Amygdala (tissue), 56 donors: ENCODE measurements around the gene FLT4.
A peak's percentile ranks its signal among the peaks of the same experiment; 100 is the strongest.
"Not testable (repeated sequence)": the region's sequence is repeated elsewhere in the genome, so short reads cannot be mapped to it uniquely, and the experiment has no call there.

Experiments
- DNase-seq, 56 donors: peaks; one replicate each; lab custom pipeline; 2025; lab: John Stamatoyannopoulos, UW

The FLT4 gene

DNA sequence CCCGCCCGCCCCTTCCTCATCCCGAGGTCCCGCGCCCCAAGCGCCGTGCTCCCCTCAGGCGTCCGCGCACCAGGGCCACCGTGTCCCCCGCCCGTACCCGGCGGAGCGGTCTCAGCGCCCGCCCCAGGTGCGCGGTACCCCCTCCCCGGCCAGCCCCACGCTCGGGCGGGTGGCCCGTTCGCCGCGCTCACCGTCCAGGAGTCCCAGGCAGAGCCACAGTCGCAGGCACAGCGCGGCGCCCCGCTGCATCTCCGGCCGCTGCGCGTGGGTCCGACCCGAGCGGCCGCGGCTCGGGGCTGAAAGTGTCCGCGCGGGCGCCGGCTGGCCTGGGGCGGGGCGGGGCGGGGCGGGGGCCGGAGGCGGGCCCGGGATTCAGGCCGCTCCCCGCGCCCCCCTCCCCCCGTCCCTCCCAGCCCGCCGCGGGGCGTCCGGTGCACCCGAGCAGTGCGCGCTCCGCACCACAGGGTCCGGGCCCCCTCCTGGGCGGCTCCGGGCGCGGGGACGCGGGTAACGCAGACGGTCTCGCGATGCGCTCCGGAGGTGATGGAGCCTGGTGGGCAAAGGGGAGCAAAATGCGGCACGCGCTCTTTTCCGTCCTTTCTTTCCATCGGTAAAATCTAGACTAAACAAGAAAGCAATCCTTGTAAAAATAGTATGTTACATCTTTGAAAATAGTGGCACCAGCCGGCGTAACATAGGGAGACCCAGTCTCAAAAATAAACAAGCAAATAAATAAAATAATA, at the start of gene FLT4:
FLT4 (minus strand) TSS at position 304 of the 743 bp plus-strand sequence; CDS start at position 249, 55 bp downstream.
- DNase-seq, result no peak

DNA sequence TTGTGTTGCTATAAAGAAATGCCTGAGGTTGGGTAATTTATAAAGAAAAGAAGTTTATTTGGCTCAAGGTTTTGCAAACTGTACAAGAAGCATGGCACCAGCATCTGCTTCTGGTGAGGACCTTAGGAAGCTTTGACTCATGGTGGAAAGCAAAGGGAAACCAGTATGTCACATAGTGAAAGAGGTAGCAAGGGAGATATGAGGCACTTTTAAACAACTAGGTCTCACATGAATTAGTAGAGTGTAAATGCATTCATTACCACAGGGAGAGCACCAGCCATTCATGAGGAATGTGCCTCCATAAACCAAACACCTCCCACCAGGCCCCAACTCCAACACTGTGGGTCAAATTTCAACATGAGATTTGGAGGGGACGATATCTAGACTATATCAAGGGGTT, 49.6 kb upstream of the FLT4 start:
- DNase-seq, result no peak

DNA sequence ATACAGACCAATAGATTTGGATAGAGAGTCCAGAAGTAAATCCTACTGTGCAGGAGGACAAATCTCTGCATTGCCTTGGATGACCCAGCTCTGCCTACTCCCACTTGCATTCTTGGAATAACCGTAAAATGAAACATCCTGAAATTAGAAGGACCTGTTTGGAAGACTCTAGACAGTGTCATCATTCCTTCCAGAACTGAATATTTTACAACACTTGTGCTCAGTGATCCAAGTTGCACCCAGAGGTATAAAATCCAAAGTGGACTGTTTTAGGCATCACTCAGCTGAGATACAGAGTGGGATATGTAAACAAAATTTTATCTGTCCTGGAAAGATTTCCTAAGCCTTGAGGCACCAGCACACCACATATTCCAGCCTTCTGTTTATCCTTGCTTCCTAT, 46.7 kb upstream of the FLT4 start:
- DNase-seq, result no peak

DNA sequence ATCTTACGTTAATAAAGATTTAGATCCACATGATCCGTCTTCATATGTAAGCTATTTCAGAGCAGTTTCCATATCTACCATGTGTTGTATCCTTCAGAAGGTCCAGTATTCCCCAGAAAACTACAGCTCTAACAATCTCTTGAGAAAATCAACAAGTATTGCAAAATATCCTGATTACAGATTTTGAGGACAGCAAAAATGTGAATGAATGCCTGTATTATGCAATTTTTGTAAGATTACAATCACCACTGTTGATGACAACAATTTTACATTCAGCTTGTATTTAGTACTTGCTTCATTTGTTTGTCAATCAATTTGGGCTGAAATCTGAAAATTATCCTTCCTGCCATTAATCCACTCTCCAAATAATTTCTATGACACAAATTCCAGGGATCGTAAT, 43.0 kb upstream of the FLT4 start:
- no peak for DNase-seq

DNA sequence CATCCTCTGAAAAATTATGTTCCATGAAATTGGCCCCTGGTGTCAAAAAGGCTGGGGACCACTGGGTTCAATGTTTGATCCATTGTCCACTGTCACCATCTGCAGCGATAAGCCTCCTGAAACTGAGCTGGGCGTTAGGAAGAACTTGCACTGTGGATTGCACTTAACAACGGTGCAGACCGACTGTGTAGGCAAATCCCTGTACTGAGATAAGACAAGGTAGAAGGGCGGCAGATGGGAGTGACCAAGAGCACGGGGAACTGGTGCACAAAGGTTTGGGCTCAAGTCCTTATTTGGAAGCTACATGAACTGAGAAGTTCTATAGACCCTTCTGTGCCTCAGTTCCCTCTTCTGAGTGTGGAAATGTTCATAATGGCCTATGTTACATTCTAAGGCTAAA, 41.6 kb upstream of the FLT4 start:
- no peak for DNase-seq

DNA sequence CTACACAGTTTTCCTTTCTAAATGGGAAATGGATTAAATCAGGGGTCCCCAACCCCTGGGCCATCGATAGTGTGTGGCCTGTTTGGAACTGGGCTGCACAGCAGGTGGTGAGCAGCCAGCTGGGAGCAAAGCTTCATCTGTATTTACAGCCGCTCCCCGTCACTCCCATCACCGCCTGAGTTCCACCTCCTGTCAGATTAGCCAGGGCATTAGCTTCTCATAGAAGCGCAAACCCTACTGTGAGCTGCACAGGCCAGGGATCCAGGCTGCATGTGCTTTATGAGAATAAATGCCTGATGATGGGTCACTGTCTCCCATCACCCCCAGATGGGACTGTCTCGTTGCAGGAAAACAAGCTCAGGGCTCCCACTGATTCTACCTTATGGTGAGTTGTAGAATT, 41.2 kb upstream of the FLT4 start:
- DNase-seq, result no peak

DNA sequence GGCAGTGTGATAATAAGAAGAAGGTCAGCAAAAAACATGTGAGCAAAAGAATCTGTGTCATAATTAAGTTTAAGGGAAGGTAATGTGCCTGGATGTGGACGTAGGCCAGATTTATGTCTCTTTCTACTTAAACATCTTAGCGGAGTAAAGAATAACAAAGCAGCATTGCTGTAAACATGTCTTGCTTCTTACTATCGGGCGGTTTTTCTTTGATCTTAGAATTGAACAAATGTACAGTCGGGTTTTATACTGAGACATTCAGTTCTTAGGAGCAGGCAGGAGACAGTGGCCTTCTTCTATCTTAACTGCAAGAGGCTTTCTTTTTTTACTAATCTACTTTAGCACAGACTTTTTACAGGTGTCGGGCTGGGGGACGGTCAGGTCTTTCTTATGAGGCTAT, 40.4 kb upstream of the FLT4 start:
- DNase-seq, result no peak

DNA sequence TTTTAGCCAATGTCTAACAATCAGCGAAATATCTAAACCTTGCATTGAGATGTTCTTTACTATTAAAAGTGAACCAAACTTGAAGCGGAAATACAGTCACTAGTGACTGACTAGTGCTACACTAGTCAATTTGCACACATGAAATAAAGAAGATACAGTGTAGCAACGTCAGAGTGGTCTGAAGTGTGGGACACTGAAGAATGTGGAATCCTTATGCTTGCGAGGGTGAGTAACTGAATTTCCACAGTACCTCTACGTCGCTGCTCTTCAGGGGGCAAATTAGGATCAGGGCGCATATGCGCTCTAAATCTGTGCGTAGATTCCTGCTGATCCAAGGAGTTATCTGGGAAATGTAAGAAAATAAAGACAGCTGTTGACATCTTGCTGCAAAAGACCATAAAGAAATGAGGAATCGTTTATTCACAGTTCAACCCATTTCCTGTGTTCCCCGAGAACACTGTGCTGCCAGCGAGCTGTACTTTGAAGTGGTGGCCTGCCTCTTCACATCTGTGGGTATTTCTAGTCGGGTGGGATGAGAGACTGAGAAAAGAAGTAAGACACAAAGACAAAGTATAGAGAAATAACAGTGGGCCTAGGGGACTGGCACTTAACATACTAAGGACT, 39.8 kb upstream of the FLT4 start:
- DNase-seq, result no peak

DNA sequence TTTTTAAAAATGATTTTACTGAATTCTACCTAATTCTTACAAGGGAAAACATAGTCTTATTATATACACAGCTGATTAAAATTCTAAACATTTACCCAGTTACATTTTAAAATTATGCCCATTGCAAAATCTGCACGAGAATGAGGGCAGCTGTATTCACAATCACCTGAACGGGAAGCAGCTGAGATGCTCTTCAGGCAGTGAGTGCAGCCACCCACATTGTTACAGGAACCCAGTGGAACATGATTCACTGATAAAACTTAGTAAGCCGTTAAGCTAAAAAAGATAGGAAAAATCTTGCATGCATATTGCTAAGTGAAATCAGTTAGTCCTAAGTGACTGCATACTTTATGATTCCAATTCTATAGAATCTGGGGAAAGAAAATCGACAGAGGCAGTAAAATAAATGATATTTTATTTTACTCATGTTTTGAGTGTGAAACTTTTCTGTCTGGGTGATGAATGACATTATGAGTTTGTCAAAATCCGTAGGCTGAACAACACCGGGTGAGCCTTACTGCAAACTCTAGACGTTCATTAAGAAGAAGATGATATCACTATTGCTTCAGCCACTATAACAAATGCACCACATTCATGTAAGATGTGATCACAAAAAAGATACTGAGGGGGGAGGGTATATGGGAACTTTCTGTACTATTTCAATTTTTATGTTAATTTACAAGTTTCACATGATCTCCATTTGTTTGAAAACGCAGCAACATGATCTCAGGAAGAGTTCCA, 39.1 kb upstream of the FLT4 start:
- no peak for DNase-seq

DNA sequence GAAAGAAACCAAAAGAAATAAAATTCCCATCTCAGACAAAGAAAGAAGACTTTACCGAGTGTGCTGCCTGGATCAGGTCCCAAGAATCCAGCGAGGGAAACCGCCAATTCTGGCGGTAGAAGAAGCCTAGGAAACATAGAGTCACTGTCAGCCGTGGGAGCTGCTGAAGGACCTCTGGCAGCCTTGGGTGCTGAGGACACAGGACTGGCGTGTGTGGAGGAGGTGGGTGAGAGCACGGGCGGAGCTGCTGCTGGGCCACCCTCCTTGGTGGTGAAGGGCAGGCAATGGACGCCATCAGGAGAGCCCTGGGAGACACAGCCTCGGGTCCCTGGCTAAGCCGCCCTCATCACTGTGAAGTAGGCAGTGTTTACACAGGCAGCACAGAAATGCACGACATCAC, 37.4 kb upstream of the FLT4 start:
- DNase-seq, result not testable (repeated sequence)

DNA sequence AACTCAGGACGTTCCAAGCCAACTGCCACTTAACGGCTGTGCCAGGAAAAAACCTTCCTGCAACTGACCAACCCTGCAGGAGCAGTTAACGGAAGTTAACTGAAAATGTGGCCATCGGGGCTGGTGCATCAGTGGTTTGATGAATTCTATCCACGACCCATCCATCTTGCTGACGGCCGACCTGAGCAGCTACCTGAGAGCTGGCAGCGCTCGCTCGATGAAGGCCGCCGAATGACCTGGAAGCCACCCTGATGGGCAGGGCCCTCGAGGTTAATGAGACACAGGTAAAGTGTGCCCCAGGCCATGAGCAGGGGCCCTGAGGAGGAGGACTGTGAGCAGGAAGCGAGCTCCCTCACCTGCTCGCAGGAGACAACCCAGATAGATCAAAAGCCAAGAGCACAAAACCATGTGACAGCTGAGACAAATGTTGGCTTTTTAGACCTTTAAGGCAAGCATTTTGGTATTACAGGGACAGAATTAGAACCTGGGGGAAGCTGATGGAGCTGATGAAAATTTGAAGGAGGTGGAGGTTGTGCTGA, 35.3 kb upstream of the FLT4 start:
- DNase-seq, result no peak

DNA sequence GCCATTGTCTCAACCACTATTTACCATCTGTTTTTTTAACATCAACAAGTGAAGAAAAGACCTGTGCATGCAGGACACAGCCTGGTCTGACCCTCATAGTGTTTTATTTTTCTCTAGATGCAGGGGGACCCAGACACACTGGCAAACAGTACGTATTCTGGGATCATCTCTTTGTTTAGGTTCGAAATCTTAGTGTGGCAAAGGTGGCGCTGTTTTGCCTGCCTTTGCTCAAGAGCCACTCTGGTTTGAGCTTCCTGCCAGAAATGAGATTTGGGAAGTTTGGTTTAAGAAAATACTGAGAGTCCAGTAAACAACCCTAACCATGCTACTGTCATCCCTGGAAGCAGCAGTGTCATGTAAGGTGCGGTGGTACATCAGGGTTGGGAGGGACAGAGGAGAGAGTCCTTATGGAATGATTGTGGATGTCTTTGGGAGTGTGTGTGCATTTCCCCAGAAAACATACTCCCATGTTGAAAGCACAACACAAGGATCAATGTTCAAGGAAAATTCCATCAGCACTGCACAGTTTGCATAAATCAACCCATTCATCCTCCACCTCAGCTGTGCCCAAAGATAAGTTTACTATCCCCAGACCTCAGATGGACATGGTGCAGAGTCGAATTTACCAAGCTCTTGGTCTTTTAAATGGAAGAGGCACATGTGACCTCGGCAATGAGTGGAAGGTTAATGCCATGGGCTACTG, 34.0 kb upstream of the FLT4 start:
- DNase-seq, result no peak

DNA sequence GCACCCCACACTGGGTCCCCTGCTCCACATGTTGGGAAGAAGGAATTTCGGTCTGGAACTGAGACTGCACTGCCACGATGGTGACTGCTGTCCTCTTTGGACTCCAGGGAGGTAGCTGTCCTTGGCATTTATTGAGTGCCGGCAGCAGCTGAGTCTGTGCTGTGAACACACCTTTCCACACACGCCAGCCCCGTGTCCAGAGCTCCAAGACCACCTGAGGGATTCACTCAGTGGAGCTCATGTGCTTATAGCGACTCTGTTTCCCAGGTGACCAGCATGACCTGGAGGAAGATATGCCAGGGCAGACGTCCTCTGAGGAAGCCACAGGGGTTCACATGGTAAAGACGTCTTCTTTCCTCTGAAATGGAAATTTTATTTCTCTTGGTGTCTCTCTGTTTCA, 33.2 kb upstream of the FLT4 start:
- no peak for DNase-seq

DNA sequence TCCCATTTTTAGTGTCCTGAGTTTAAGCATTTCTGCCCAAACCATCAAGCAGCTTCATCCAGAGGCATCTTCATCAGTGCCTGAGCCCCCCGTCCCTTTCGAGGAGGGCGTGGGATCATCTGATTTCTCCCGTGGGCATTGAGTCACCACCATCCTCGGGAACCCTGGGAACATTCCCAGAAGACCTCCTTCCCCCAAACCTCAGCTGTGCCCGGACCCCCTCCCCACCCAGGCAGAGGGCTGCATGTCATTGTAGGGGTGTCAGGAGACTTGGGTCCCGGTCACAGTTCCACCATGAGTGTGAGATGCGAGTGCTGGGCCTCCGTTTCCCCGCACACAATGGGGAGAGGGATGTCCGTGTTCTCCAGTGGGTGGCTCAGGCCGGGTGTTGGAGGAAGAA, 32.6 kb upstream of the FLT4 start:
- DNase-seq, result not testable (repeated sequence)

DNA sequence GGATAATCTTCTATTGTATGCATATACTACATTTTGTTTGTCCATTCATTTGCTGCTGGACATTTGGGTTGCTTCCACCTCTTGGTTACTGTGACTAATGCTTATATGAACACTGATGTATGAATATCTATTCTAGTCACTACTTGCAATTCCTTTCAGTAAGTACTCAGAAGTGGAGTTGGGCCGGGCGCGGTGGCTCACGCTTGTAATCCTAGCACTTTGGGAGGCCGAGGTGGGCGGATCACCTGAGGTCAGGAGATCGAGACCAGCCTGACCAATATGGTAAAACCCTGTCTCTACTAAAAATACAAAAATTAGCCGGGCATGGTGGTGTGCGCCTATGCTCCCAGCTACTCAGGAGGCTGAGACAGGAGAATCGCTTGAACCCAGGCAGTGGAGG, 28.9 kb upstream of the FLT4 start:
- DNase-seq, result not testable (repeated sequence)

DNA sequence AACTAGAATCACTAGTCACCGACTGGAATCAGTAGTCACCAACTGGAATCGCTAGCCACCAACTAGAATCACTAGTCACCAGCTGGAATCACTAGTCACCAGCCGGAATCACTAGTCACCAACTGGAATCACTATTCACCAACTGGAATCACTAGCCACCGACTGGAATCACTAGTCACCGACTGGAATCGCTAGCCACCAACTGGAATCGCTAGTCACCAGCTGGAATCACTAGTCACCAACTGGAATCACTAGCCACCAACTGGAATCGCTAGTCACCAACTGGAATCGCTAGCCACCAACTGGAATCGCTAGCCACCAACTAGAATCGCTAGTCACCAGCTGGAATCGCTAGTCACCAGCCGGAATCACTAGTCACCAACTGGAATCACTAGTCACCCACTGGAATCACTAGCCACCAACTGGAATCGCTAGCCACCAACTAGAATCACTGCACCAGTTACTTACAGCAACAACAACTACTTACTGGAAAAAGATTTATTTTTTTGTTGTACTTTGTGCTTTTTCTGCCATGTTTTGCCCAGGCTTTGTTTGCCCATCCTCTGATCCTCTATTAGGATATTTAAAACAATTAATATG, 25.7 kb upstream of the FLT4 start:
- no peak for DNase-seq

DNA sequence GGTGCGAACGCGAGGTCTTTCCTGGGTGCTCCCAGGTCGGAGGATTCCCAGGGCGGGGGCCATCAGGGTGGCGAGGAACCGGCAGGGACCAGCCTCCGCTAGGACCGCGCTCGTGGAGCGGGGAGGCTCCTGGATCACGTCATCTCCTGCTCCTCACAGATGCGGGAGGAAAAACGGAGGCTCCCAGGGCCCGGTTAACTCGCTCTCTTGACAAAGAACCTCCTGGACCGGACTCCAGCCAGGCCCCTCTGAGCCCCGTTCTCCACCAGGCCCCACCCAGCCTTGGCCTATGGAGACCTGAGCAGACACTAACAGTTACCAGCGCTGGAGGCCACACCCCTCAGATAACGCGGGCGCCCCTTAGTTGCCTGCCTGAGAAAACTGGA, 24.7 kb upstream of the FLT4 start:
- peak in 2 of 56 donors; percentile 2 to 7 for DNase-seq

DNA sequence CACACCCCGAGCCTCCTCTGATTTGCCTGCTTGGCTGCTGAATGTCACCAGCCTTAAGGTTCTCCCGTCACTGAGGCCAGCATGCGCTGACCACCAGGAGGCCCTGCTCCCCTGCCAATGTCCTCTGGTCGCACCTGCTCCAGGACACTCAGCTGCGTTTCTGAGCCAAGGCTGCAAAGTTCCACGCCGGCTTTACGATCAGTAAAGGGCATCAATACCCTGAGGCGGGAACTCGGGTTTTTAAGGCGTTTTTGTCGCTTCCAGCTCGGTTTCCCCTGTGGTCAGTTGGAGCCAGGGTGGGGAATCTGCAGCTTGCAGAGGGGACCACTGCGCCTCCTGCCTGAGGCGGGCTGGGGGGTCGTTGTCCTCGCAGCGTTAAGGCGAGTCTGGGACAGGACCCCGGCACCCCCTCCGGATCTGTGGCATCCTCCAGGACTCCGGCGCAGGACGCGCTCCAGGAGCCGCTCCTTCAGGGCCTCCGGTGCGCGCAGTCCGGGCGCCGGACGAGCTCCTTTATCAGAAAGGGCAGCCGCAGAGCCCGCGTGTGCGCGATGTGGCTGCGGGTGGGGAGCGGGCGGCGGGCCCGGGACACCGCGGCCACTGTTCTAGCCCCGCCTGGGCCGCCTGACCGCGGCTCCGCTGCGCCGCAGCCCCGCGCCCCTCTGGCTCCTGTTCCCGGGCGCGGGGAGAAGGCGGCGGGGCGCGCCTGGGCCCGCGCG, 24.1 kb upstream of the FLT4 start:
- no peak for DNase-seq

DNA sequence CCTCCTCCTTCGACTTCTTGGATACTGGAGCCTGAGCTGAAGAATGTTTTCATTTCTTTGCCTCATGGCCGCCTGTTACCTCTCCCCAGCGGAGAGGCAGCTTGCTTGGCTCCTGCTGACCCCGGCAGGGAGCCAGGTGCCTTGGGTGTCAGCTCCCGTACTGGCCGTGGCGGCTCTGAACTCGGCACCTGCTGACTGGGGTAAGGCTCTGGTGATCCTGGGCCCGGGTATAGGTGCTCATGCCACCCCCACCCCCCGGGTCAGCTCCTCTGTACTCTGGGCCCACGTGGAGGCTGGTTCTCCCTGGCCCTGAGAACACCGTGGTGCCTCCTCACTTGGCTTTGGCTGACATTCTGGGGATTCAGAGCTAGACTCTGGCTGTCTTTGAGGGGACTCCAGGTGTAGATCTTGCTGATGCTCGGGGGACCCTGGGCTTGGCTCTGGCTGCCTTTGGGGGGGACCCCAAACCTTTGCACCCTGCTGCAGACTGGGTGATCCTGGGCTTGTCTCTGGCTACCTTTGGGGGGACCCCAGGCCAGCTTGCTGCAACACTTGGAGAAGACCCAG, 22.6 kb upstream of the FLT4 start:
- DNase-seq, result not testable (repeated sequence)
